GM20431 (cell line): Measurements from ENCODE around the gene ZNF362.

Source experiments
- in situ Hi-C: fragments of 300-500 bp; cut with MseI, MboI; formaldehyde crosslinking; loops from one replicate; pipeline ENCODE4 v1.15.0; 2020; ENCODE audit warnings: low sequenced_read_pairs; ENCODE audit not compliant: unreplicated experiment

Gene ZNF362

GRCh38 chr1:33277488-33278084, 21.3 kb downstream of the ZNF362 start:
- in situ Hi-C loops = loop anchor here (25.0 kb wide), 1 partner anchor 185 kb away; the partner anchor contains the start of gene ZSCAN20

- in situ Hi-C loops = loop anchor here (25.0 kb wide), 1 partner anchor 182 kb away; the partner anchor contains the start of gene ZSCAN20
These were observed 23.9 kb downstream of the ZNF362 start for GRCh38 chr1:33280091-33280661.

GRCh38 chr1:33281554-33282303, 25.4 kb downstream of the ZNF362 start:
- in situ Hi-C loops = loop anchor here (25.0 kb wide), 1 partner anchor 181 kb away; the partner anchor contains the start of gene ZSCAN20

GRCh38 chr1:33282791-33283190, 26.5 kb downstream of the ZNF362 start:
- in situ Hi-C loops = loop anchor here (25.0 kb wide), 1 partner anchor 180 kb away; the partner anchor contains the start of gene ZSCAN20

GRCh38 chr1:33284049-33284448, 27.8 kb downstream of the ZNF362 start:
- in situ Hi-C loops = loop anchor here (25.0 kb wide), 1 partner anchor 178 kb away; the partner anchor contains the start of gene ZSCAN20

- in situ Hi-C loops = loop anchor here (25.0 kb wide), 1 partner anchor 176 kb away; the partner anchor contains the start of gene ZSCAN20
These were observed 30.3 kb downstream of the ZNF362 start for GRCh38 chr1:33286451-33287185.

GRCh38 chr1:33287317-33287716, 31.0 kb downstream of the ZNF362 start:
- in situ Hi-C loops = loop anchor here (25.0 kb wide), 1 partner anchor 175 kb away; the partner anchor contains the start of gene ZSCAN20

- in situ Hi-C loops = loop anchor here (25.0 kb wide), 1 partner anchor 173 kb away; the partner anchor contains the start of gene ZSCAN20
These were observed 32.9 kb downstream of the ZNF362 start for GRCh38 chr1:33288976-33289857.

- in situ Hi-C loops = loop anchor here (25.0 kb wide), 1 partner anchor 172 kb away; the partner anchor contains the start of gene ZSCAN20
These were observed 33.5 kb downstream of the ZNF362 start for GRCh38 chr1:33289858-33290154.

- in situ Hi-C loops = loop anchor here (25.0 kb wide), 1 partner anchor 172 kb away; the partner anchor contains the start of gene ZSCAN20
These were observed 34.3 kb downstream of the ZNF362 start for GRCh38 chr1:33290615-33291014.

GRCh38 chr1:33292726-33293340, 36.5 kb downstream of the ZNF362 start:
- in situ Hi-C loops = loop anchor here (25.0 kb wide), 1 partner anchor 169 kb away; the partner anchor contains the start of gene ZSCAN20

GRCh38 chr1:33294071-33295010, 38.0 kb downstream of the ZNF362 start:
- in situ Hi-C loops = loop anchor here (25.0 kb wide), 1 partner anchor 168 kb away; the partner anchor contains the start of gene ZSCAN20

GRCh38 chr1:33295023-33295422, 38.7 kb downstream of the ZNF362 start:
- in situ Hi-C loops = loop anchor here (25.0 kb wide), 1 partner anchor 167 kb away; the partner anchor contains the start of gene ZSCAN20

- in situ Hi-C loops = loop anchor here (25.0 kb wide), 1 partner anchor 167 kb away; the partner anchor contains the start of gene ZSCAN20
These were observed 39.3 kb downstream of the ZNF362 start for GRCh38 chr1:33295450-33296081.

GRCh38 chr1:33296082-33296458, 39.8 kb downstream of the ZNF362 start:
- in situ Hi-C loops = loop anchor here (25.0 kb wide), 1 partner anchor 166 kb away; the partner anchor contains the start of gene ZSCAN20

- in situ Hi-C loops = loop anchor here (25.0 kb wide), 1 partner anchor 165 kb away; the partner anchor contains the start of gene ZSCAN20
These were observed 40.5 kb downstream of the ZNF362 start for GRCh38 chr1:33296824-33297223.
